GM12878 (cell line): ENCODE measurements around the gene ARID3A.

ENCODE experiments used
- JUND ChIP-seq: IDR thresholded peaks from 2 replicates; pipeline ENCODE4 v1.6.1; 2012; ENCODE audit warnings: low read depth, mild to moderate bottlenecking, low read length, improper control_type of control experiment, moderate library complexity
- POLR2AphosphoS5 ChIP-seq: IDR thresholded peaks from 2 replicates; pipeline ENCODE4 v1.6.1; 2011; ENCODE audit warnings: mild to moderate bottlenecking, low read length, inconsistent platforms
- PRDM15 ChIP-seq: fragments of 450-650 bp; formaldehyde crosslinking; IDR thresholded peaks from 2 replicates; pipeline ENCODE4 v1.4.0; 2020; ENCODE audit warnings: mild to moderate bottlenecking, moderate library complexity
- SPI1 ChIP-seq: IDR thresholded peaks from 2 replicates; pipeline ENCODE4 v1.6.1; 2011; ENCODE audit warnings: low read depth, mild to moderate bottlenecking, low read length, moderate library complexity, borderline replicate concordance; ENCODE audit not compliant: insufficient read depth
- YY1 ChIP-seq: IDR thresholded peaks from 2 replicates; pipeline ENCODE4 v1.6.1; 2011; ENCODE audit warnings: low read depth, mild to moderate bottlenecking, low read length

- TF ChIP-seq YY1 (no peak), JUND (no peak), PRDM15 (CRISPR knock-in tag) (no peak), POLR2AphosphoS5 (no peak), SPI1 (no peak)
These were observed 9.1 kb upstream of the ARID3A start for GRCh38 chr19:916645-917322.
